HG02973 (cell line): Measurements from ENCODE around the gene RFPL3.
"Not testable (repeated sequence)": the region's sequence is repeated elsewhere in the genome, so short reads cannot be mapped to it uniquely, and the experiment has no call there.

ENCODE experiments used
- ATAC-seq: cut with Tn5 transposase; IDR thresholded peaks from one replicate; pipeline ENCODE4 v1.9.1; 2021; ENCODE audit warnings: moderate library complexity; ENCODE audit not compliant: unreplicated experiment

RFPL3 gene

DNA sequence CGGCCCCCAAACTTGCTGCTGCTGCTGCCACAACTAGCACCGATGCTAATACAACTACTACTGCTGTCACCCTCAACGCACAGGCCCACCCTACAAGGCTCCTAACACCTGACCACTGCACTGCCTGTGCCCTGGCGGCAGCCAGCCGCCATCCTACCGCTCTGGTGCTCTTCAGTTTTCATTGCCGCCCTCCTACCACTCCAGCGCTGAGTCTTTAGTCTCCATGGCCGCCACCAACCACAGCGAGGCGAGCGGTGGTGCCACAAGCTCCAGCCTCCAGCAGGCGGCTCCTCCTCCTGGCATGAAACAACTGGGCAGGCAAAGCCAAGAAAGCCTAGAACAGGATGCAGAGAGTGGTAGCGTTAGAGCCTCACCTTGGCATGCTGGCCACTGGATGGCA, 5.0 kb upstream of the RFPL3 start:
- no peak for ATAC-seq

DNA sequence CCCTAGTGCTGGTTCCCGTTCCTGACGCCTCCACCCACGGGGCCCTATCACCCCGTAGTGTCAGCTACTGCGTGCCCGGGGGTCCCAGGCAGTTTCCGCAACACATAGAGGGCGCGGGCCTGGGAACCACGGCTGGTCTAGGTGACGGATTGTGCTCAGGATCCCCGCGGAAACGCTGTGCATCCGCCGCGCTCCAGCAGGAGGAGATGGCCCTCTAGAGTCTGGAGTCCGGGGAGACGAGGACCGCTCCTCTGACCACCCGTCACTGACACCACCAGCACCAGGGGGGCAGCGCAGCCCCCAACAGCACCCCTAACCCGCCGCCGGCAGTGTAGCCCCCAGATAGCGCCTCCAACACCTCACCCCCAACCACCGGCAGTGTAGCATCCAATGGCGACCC, 4.4 kb upstream of the RFPL3 start:
- ATAC-seq = no peak

DNA sequence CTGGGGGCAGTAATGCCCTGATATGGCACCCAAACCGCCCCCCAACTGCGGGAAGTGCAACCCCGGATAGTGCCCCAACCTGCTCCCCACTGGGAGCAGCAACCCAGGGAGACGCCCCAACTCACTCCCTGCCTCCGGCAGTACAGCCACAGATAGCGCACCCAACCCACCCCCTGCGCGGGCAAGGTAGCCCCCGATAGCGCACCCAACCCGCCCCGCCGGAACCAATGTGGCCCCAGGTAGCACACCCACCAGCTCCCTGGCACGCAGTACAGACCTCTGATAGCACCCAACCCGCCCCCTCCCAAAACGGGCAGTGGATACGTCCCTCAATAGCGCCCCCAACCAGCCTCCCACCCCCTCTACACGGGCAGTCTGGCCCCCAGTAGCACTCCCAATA, 3.8 kb upstream of the RFPL3 start:
- no peak for ATAC-seq

DNA sequence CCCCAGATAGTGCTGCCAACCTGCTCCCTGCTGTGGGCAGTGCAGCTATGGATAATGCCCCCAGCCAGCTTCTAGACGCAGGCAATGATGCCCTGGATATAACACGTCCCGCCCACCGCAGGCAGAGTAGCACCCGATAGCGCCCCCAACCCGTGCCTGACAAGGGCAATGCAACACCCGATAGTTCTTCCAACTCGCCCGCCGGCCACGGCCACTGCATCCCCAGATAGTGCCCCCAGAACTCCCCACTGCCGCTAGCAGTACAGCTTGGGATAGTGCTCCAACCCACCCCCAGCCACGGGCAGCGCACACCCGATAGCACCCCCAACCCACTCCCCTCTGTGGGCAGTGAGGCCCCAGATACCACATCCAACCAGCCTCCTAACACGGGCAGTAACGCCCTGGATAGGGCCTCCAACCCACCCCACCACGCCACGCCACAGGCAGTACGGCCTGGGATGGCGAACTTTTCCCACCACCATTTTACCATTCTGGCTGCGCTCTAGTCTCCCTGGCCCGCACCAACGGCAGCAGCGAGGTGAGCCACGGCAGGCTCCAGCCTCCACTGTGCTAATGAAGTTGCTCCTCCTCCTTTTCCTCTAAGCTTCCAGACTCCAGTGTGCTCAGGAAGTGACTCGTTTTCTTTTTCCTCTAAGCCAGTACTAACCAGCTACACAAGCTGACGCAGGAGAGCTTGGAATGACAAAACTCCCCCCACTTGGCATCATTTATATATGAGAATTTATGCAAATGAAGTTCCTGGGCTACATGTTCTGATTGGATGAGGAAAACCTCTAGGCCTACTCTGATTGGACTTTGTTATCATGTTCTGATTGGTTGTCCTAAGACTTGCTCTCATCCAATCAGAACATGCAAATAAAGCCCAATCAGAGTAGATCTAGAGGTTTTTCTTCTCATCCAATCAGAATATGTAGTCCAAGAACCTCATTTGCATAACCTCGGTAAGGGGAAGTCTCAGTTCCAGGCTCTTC, 3.0 kb upstream of the RFPL3 start:
- no peak for ATAC-seq

DNA sequence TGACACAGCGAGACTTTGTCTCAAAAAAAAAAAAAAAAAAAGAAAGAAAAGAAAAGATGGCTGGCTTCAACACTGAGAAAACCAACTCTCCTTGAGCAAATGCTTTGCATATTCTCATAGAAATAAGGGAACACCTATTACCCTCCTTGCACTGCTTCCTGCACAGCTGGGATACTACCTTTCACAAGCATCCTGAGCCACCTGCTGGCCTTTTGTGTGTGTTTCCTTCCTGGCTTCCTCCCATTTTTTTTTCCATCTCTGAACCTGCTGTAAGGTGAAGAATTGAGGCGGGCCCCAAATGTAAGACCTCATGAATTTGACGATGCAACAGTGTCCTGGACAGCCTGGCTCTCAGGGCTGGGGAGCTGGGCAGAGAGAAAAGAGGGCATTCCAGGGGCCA, 1.9 kb upstream of the RFPL3 start:
- no peak for ATAC-seq

DNA sequence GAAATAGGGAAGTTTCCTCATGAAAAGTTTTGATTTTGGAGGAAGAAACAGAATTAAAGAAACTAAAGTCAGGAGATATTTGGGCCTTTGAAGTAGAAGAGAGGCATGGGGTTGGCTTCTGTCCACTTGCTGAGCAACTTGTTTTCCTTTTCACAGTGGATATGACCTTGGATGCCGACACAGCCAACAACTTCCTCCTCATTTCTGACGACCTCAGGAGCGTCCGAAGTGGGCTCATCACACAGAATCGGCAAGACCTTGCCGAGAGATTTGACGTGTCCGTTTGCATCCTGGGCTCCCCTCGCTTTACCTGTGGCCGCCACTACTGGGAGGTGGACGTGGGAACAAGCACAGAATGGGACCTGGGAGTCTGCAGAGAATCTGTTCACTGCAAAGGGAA, 2.4 kb downstream of the RFPL3 start:
- not testable (repeated sequence) for ATAC-seq

DNA sequence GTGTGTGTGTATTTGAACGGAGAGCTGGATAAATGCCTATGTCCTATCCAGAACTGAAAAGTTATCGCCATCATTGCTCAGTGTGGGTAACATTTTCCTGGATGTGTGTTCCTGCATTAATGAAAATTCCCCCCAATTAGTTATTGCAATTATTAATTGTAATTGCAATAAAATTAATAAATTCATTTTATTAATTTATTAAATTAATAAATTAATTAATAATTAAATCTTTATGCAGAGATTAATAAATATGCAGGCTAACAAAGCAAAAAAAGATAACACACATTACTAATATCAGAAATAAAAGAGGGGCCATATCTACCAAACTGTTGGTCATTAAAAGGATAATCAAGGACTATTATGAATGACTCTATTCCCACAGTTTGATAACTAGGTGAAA, 3.6 kb downstream of the RFPL3 start:
- ATAC-seq = no peak

DNA sequence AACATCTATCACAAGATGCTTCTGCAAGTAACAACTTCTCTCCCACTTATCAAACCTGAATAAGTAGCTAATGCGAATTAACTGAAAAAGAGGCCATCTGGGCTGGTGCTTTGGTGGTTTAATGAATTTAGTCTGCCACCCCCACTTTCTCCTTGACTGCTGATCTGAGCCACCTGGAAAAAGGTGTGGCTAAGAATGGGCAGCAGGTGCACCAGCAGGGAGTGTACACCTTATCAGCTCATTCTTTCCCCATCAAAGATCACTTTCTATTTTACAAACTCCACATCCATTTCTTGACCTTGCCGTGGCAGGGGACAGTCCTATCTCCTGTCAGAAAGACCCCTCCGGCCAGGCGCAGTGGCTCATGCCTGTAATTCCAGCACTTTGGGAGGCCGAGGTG, 6.5 kb downstream of the RFPL3 start:
- no peak for ATAC-seq

DNA sequence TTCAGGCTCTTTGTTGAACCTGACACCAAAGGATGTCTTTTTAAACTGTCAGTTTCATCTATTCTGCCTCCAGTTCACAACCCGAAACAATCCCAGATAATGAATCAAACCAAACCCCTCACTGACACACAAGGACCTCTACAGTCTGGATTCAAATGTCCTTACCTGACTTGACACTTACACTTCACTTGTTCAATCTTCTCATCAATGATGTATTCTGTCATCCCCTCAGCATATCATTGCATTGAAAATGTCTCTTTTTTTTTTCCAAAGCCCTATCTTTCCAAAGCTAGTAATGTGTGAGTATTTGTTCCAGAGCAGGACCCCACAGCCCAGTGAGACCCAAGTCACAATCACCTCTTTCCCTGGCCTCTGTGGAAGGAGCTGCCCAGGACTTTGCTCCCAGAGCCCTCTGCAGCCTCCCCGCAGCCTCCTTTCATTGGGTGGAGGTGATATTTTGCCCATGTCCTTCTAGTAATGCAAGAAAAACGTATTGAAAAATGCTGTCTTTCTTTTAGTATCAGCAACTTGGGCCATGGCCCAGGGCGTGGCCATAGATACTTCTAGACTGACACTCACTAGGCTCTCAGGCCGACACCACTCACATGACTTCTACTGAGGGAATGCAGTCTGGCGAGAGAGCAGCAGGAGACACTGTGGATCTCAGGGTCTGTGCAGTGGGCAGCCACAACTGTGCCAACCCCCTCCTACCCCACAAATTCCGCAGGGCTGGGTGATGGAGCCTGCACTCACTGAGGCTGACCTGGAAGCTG, 18.2 kb downstream of the RFPL3 start:
- ATAC-seq = no peak

DNA sequence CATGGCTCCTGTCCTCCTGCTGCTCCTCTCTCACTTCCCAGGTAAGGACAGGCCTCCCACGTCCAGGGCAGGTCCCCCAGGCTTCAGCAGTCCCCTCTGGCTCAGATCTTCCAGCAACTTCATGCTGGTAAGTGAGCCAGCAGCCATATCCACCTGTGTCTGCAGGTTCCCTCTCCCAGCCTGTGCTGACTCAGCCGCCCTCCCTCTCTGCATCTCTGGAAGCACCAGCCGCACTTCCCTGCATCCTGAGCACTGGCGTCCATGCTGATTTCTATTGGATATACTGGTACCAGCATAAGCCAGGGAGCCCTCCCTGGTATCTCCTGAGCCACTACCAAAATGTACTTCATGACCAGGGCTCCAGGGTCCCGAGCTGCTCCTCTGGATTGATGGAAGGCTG, 19.0 kb downstream of the RFPL3 start:
- ATAC-seq = no peak

DNA sequence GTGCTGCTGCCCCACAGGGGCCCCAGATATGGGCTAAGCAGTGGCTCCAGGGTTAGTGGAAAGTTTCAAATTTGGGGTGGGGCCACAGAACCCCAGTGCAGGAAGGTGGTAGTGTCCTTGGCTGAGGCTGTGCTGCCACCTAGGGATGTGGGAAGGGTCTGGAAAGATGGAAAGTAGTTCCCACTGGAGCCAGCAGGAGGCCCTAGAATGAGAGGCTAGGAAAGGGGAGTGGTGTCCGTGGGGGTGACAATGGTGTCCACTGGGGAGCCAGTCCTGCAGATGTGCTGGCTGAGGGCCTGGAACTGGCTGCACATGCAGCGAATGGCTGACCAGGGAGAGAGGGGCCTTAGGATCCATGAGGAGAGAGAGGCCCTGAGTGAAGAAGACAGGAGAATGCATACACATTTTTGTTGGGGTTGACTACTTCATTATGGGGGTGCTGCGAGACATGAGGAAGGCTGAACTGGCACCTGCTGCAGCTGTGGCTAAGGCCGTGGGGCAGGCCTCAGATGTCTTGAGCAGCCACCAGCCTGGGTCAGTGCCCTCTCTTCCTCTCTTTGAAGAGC, 21.1 kb downstream of the RFPL3 start:
- ATAC-seq = no peak

DNA sequence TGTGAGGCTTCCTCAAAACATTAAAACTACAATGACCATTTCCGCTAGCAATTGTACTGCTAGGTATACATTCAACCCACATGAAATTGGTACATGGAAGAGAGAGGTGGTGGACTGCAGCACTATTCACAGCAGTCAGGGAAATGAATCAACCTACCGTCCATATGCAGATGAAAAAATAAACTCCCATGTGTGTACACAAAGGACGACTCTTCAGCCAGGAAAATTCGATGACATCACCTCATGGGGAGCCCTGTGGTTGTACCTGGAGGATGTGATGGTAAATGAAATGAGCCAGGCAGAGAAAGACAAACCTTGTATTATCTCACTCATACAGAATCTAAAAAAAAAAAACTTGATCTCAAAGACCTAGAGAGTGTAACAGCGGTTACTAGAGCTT, 23.3 kb downstream of the RFPL3 start:
- ATAC-seq = no peak

DNA sequence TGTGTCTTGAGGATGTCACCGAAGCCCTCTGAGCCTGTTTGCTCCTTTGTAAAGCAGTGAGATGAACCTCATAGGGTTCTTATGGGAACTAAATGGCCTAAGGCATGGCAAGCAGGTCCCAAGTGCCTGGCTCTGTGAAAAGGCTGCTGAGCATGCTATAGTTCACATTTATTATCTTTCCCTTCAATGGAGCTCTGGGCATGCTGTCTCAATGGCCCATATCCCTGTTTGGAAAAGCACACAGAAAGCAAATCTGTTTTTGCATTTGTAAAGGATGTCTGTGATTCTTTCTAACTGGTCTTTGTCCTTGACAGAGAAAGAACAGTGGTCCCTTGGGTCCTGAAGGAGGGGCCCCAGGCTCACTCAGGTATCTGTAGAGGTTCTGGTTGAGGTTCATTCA, 28.0 kb downstream of the RFPL3 start:
- no peak for ATAC-seq

DNA sequence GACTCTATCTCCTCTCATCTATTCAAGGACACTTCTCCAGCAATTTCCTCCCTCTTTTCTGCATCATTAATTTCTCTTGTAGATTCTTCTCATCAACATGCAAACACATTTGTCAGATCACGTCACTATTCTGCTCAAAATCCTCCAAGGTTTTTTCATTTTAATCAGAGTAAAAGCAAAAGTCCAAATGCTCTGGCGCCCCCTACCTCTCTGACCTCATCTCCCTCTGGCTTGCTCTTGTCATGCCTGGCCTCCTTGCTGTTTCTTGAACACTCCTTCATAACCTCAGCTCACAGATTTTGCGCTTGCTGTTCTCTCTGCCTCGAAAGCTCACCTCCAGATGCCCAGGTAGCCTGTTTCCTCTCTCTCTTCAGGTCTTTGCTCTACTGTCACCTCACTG, 32.0 kb downstream of the RFPL3 start:
- no peak for ATAC-seq

DNA sequence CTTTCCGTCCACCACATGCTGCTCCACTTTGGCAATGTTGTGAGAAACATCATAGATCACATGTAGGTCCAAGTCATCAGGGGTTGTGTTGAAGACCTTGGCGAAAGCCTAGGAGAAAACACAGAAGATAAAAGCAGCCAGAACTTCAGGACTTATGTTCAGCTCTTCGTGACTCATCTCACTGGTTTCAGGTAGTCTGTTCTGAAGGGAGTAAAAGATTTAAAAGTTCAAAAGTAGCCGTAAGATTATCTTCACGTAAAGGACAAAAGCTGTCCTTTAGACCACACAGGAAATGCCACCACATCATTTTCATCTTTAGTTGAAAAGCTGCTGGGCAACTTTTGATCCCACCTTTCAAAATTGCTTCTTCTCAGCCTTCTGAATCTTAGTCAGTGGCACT, 37.4 kb downstream of the RFPL3 start:
- ATAC-seq = no peak

DNA sequence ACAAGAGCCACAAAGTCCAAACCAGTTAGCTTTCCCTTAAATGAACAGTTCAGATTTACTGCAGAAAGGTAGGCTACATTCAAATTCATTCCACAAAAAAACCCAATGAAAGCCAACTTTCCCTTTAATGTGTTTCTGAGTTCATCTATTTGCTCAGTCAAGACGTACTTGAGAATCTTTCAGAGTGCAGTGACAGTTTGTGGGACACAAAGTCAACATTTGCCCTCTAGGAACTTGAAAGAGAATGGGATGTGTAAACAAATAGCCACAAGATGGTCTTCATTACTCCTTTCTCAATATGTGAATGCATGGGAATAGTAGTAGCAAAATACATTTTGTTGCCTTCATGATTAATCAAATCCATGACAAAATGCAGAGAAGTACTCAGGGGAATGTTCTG, 38.6 kb downstream of the RFPL3 start:
- no peak for ATAC-seq

DNA sequence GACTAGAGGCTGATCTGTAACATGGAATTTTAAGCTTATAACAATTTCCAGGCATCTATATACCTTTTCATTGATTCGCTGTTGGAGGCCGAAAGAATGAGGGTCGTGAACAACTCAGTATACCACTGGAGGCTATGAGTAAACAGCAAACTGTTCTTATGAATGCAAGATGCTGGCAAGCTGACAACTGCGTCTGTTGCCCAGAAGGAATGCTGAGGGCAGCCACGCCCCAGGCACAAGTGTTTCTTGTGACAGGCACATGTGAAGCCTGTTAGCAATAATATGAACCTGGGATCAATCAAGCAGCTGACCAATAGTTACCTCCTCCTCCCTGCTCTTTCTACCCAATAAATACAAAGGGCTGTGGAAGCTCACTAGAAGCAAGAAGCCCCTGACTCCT, 39.1 kb downstream of the RFPL3 start:
- ATAC-seq = no peak

DNA sequence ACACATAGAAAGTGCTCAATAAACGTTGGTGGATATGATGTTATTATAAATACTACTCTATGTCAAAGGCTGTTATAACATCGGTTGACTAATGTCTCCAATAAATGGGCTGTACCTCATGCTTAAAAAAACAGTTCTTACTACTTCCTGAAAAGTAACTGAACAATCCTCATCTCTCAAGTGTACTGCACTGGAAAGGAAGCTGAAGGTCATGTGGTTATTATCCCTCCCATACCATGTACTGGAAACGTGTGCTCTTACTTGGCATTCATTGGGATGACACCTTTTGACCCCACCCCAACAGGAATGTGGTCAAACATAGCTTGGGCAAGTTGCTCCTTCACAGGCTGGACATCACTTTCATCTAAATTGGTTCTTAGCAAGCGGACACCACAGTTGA, 43.8 kb downstream of the RFPL3 start:
- no peak for ATAC-seq

DNA sequence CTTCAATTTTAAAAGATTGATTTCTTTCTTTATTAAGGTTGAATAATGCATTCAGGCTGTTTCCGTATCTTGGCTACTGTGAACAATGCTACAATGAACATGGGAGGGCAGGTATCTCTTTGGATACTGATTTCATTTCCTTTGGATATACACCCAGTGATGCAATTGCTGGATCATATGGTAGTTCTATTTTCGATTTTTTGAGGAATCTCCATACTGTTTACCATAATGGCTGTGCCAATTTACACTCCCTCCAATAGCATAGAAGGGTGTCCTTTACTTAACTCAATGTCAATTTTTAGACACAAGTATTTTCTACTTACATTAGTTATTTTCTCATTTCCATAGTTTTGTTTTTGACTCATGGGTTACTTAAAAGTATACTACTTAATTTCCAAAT, 46.4 kb downstream of the RFPL3 start:
- ATAC-seq = no peak

DNA sequence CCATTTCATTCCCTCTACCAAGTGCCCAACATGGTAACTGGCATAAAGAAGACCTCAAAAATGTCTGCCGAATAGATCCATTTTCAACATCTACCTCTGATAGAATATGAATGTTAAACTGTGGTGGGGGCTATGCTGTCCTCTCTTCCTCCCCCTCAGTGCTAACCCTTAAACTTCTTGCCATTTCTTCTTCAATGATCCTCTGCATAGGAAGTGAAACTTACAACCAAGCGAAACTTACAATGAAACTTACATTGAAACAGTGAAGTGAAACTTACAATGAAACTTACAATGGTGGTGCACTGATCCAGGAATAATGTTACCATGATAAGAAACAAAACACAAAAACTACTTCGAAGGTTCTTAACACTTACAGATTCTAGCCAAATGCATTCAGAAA, 49.6 kb downstream of the RFPL3 start:
- no peak for ATAC-seq

DNA sequence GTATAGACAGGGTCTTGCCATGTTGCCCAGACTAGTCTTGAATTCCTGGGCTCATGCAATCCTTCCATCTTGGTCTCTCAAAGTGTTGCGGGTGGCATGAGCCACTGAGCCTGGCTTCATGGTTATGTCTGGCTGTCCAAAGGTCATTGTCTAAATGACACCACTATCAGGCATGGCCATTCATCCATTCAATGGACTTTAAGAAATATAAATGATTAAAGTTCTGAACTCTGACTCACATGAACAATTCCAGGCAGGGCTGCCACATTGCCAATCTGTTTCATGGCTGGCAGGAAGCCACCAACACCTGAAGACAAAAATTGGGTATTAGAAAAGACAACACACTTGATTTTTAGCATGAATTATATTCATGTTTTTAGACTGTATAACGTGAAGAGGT, 50.3 kb downstream of the RFPL3 start:
- ATAC-seq = no peak

DNA sequence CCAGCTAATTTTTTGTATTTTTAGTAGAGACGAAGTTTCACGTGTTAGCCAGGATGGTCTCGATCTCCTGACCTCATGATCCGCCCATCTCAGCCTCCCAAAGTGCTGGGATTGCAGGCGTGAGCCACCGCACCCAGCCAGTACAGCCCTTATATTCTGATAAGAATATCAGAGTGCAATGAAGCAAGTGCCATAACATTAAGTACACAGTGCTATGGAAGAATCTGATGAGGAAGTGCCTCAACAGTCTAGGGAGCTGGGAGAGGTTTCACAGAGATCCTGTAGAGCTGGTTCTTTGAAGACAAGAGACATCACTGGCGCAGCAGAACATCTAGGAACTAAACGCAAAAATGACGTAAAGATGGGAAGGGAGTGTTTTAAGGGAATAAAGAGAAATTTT, 52.3 kb downstream of the RFPL3 start:
- no peak for ATAC-seq
